Activated CD4-positive, alpha-beta T cell treated with anti-CD3 and anti-CD28 coated beads for 1 hour (primary cell): ENCODE results near the gene RXFP2.

Source experiments
- DNase-seq: peaks from one replicate; pipeline ENCODE4 v3.0.0-alpha.2; 2020

RXFP2 gene

GRCh38 chr13:31768351-31768750 is 29.0 kb downstream of the RXFP2 start:
- no peak for DNase-seq

DNA sequence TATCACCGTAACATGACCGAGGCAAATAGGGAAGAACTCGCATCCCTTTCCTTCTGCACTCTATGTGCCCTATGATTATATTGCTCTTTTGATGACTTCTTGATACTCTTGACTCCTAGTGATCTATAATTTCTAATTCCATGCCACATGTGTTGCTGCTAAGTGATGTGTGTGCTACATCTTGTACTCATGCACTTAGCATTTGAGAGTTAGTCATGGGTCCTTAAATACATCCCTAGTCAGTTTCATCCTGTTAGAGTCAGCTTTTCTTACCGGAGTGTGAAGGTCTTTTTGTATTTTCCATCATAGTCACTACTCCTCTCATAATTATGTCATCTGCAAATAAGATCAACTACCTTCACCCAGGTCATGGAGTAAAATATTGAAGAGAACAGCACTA is 30.2 kb downstream of the RXFP2 start:
- no peak for DNase-seq

GRCh38 chr13:31772231-31772630 is 32.9 kb downstream of the RXFP2 start:
- DNase-seq, result no peak

DNA sequence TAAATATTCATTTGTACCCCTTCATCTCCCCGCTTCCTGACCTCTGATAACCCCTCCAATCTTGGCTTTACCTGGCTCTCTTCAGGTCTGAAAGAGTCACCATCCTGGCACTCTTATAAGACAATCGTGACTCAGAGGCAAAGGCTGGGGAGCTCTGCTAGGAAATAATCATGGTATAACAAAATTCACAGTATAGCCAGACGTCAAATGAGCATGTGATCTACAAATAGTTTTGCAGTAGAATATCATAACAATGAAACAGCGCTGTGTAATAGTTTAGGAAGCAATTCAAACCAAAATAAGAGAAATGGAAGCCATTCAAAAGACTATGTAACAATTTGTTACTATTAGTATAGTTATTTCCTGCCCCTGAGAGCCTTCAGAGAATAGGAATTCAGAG is 34.2 kb downstream of the RXFP2 start:
- no peak for DNase-seq

- DNase-seq, result no peak
These were observed 34.9 kb downstream of the RXFP2 start for GRCh38 chr13:31774186-31774750.

DNA sequence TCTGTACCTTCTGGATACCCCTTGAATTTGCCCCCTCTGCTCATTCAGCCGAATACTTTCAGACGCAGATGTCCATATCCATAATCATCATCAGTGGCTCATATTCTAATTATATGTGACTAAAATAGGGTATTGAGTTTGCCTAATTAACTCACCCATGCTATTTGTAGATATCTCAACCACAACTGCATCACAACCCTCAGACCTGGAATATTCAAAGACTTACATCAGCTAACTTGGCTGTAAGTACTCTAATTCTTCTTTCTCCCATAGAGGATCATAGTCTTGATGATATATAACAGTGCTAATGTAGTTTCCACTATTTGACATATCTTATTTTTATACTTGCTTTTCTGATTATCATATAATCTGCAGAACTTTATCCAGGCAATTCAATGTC is 35.8 kb downstream of the RXFP2 start:
- DNase-seq, result no peak

DNA sequence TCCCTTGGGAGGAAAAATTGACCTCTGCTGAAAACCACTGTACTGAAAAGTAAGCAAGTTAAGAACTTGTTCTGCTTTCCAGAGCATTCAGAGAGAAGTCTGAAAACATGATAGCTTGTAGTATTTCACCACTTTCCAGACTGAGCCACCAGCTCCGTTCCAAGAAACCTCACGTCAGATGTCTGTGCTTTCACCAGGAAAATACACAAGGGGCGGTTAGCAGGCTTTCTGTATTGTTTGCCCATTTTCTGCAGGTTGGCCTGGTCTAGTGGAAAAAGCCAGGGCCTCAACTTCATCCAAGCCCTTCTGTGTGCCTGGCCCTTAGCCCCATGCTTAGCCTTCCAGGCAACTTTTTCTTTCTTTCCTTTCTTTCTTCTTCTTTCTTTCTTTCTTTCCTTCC is 36.4 kb downstream of the RXFP2 start:
- DNase-seq, result no peak

GRCh38 chr13:31781064-31781463 is 41.7 kb downstream of the RXFP2 start:
- DNase-seq, result no peak

- DNase-seq, result no peak
These were observed 46.7 kb downstream of the RXFP2 start for GRCh38 chr13:31786011-31786410.

DNA sequence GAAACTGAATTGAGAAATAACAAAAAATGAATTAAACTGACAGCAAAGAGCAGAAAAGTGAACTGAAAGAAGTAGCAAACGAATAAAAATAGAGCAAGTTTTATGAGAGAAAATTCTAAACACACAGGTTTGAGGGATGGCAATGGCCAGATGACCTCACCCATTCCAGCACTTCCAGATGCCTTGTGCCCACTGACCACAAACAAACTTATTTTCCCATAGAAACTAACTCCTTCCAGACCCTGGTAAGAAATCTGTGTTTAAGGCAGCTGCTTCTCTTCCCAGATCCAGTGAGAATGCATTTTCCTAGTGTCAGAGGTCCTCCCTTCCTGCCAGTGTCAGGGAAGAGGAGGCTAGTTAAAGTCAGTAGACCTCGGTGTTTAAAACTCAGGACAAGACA is 51.7 kb downstream of the RXFP2 start:
- no peak for DNase-seq

DNA sequence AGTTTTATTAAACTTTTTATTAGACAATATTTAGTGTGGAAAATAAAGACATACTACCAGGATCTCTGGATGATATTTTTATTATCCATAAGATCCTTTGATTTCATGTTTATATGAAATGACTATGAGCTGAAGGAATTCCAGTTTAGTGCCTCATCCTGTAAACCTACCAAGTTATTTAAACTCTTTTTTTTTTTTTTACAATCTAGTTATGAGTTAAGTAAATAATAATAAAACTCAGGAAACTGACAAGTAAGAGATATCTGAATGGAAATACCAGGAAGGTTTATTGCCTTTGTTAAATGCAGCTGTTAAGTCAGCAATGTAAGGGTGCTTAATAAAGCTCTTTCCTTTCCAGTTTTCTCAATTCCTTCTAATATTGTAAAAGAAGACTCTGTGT is 53.9 kb downstream of the RXFP2 start:
- DNase-seq, result no peak

DNA sequence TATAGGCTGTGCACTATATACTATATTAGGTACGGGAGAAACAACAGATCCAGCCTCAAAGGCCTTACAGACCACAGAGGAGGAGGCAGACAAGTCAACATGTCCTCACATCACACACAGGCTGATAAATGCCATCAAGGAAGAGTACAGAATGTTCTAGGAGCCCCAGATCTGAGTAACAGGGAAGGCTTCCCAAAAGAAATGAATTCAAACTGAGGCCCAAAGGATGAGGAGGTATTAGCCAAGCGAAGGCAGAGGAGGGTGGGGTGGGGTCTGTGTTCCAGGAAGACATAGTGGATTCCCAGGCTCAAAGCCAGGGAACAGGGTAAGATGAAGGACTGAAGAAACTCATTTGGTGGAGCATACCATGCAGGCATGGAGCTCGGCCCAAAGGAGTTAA is 55.1 kb downstream of the RXFP2 start:
- no peak for DNase-seq

DNA sequence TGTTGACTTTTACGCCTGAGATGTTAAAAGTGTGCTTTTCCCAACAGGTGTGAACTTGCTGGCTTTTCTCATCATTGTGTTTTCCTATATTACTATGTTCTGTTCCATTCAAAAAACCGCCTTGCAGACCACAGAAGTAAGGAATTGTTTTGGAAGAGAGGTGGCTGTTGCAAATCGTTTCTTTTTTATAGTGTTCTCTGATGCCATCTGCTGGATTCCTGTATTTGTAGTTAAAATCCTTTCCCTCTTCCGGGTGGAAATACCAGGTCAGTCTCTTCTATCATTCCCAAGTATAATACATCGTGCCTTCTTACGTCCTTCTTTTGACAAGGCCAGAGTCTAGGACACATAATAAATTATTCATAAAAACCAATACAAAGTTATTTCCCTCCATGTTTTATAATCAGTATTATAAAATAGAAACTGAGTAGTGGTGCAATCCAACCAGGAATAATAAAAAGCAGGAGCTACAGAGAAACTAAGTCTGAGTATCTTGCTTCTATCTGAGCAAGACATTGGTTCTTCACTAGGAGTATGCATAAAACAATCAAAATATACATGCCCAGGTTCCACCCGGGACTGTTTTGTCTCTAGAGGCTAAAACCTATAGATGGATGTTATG is 57.9 kb downstream of the RXFP2 start:
- DNase-seq, result no peak

- DNase-seq, result no peak
These were observed 58.9 kb downstream of the RXFP2 start for GRCh38 chr13:31798189-31798588.

DNA sequence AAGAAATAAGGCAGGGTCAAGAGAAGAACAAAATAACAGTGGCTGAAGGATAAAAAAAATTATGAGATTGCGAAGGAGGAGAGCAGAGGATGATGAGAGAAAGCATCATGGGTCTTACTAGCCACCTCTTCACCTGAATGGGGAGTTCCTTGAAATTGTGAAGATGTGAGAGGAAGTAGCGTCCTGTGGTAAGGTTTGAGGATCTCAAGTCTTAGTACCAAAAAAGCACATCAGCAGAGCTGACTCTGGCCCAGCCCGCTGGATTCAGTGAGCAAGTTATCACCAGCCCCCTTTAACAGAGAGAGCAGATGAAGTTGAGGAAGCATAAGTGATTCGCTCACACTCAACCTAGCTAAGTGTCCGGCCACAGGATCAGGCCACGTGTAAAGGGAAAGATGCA is 61.8 kb downstream of the RXFP2 start:
- no peak for DNase-seq

GRCh38 chr13:31803311-31803710 is 64.0 kb downstream of the RXFP2 start:
- DNase-seq, result no peak

- DNase-seq, result no peak
These were observed 66.5 kb downstream of the RXFP2 start for GRCh38 chr13:31805841-31806240.

DNA sequence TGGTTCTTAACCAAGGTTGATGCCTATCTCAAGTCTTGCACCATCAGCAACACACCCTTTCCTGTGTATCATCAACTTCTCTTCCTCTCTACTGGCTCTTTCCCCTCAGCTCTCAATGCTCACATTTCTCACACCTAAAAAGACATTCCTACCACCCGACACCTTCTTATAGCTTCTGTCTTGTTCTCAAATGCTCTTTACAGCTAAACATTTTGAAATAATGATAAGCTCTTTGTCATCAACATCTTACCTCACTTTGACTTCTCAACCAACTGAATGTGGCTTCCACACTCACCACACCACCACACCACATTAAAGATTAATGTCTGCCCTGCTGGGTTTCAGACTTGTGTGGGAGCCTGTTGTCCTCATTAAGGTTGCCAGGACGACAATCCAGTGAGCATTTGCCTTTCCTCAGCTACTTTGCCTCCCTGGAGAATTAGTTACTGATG is 67.8 kb downstream of the RXFP2 start:
- no peak for DNase-seq

- no peak for DNase-seq
These were observed 75.2 kb downstream of the RXFP2 start for GRCh38 chr13:31814536-31814935.

DNA sequence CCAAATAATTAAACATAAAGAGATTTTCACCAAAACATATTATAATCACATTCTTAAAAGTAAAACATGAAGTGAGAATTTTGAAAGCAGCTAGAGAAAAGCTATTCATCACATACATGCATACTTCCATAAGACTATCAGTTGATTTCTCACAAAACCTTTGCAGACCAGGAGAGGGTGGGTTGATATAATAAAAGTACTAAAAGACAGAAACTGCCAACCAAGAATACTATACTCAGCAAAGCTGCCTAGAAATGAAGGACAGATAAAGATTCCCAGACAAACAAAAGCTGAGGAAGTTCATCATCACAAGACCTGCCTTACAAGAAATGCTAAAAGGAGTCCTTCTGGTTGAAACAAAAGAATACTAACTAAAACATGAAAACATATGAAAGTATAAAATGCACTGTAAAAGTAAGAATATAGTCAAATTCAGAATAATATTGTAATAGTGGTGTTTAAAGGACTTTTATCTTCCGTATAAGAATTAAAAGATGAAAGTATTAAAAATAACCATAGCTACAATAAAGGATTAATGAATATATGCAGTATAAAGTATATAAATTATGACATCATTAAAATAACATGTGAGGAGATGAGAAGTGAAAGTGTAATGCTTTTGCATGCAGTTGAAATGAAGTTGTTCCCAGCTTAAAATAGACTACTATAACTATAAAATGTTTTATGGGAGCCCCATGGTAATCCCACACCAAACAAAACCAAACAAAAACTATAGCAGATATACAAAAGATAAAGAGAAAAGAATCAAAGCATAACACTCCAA is 76.2 kb downstream of the RXFP2 start:
- DNase-seq, result no peak

- no peak for DNase-seq
These were observed 78.9 kb downstream of the RXFP2 start for GRCh38 chr13:31818236-31818635.

DNA sequence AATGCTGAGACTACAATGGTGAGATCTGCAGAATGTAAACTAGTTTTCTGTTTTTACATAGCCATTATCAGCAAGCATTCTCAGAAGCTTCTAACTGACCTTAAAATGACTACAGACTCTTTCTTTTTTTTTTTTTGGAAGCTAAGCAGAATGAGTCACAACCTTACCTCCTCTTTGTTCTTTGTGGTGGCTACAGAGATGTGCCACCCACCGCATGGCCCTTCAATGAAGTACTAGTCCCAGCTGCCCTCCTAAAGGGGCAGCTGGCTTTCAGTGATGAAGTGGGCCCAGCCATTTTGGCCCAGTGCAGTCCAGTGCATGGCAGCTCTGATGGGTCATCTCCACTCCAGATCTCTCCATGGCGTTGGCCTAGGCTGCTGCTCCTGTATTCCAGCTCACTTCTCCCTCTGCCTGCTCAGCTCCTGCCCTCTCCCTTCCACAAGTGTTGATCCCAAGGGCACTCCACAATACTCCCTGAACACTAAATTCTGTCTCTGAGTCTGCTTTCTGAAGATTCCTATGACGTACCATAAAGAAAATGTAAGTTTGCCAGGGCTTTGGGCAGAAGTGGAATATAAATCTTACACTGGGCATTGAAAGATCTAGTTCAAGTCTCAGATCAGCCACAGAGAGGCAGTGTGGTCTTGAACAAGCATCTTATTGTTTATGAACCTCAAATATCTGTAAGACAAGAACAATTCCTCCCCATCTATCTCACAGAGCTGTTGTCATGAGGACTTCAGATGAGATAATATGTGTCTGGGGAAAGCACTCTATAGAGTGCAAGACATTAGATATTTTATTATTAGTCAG is 85.6 kb downstream of the RXFP2 start:
- no peak for DNase-seq

DNA sequence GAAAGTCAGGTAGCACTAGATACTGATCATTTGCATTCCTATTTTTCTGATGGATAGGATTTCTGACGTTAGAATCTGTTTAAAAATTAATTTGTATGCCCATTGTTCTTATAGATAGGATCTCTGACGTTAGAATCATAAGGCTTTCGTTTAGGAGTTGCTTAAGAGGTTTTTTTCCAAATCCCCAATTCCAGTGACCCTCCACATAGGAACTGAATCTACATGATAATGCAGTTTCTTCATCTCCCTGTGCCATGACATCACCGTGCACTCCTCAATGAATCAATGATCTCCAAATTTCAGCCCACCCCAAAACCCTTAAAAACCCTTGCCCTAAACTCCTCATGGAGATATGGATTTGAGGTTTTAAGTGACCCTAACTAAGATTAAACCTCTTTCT is 87.2 kb downstream of the RXFP2 start:
- no peak for DNase-seq

DNA sequence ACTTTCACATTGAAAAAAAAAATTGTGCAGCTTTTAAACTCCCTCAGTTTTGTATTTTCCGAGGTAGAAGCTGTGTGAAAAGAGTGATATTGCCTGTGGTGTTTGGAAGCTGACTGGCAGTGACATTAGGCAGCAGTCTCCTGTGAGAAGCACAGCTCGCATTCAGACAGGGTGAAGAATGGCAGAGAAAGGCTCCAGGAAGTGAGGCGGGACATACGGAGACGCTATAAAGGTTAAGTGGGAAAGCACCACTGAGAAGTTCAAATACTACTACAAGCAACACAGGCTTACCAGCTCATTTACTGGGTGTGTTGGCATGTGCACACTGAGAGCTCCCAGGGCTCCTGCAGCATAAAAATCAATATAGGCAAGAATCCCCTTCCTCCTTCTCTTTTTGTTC is 88.4 kb downstream of the RXFP2 start:
- DNase-seq, result no peak
